Osteocyte (in vitro differentiated cells): ENCODE results near the gene CLEC3B. TPM values are rescaled to one million over a fixed set of nuclear protein-coding genes. Genes with fewer than 3 reads are reported as not detected.

ENCODE experiments used
- DNase-seq: peaks from one replicate; pipeline ENCODE4 v3.0.0; 2021; ENCODE audit warnings: mixed read lengths; ENCODE audit not compliant: unreplicated experiment; ENCODE audit errors: extremely low spot score
- H3K27ac Mint-ChIP-seq: one replicate; pipeline ENCODE4 v1.8.0; 2021; ENCODE audit warnings: mild to moderate bottlenecking, mixed read lengths; ENCODE audit not compliant: unreplicated experiment
- H3K27me3 Mint-ChIP-seq: one replicate; pipeline ENCODE4 v1.8.0; 2021; ENCODE audit warnings: mixed read lengths; ENCODE audit not compliant: unreplicated experiment
- H3K36me3 Mint-ChIP-seq: one replicate; pipeline ENCODE4 v1.8.0; 2021; ENCODE audit warnings: mixed read lengths; ENCODE audit not compliant: unreplicated experiment
- H3K4me1 Mint-ChIP-seq: one replicate; pipeline ENCODE4 v1.8.0; 2021; ENCODE audit warnings: mixed read lengths; ENCODE audit not compliant: unreplicated experiment
- H3K4me3 Mint-ChIP-seq: one replicate; pipeline ENCODE4 v1.8.0; 2021; ENCODE audit warnings: mild to moderate bottlenecking, moderate library complexity, mixed read lengths; ENCODE audit not compliant: unreplicated experiment
- H3K9me3 Mint-ChIP-seq: one replicate; pipeline ENCODE4 v1.8.0; 2021; ENCODE audit warnings: mixed read lengths; ENCODE audit not compliant: unreplicated experiment
- CTCF ChIP-seq: fragments of 200-600 bp; sonication (generic); IDR thresholded peaks from 2 replicates; pipeline ENCODE4 v1.5.0; 2021; ENCODE audit warnings: antibody characterized with exemption, mild to moderate bottlenecking, moderate library complexity
- total RNA-seq: library from RNA; stranded (reverse); gene quantifications from 2 replicates; pipeline ENCODE4 v1.2.1, GENCODE V29; 2021

The CLEC3B gene
- total RNA-seq, 1 donor from 2014 or later: 181 TPM

- Mint-ChIP-seq H3K27ac (peak overlapping the region; percentile 95), H3K4me3 (no peak overlapping the region), H3K4me1 (peaks cover 46% of the 10 kb centered on the region), H3K27me3 (no peaks in the 10 kb centered on the region), H3K36me3 (no peaks in the 10 kb centered on the region), H3K9me3 (no peaks in the 10 kb centered on the region)
- peak; percentile 96 for DNase-seq
- peak; percentile 98 for TF ChIP-seq CTCF
These were observed 11.8 kb downstream of the CLEC3B start for GRCh38 chr3:45037720-45038455.

GRCh38 chr3:45041666-45042065 lies 15.6 kb downstream of the CLEC3B start:
- Mint-ChIP-seq H3K27me3 (no peaks in the 10 kb centered on the region), H3K27ac (no peak overlapping the region)
- no peak for DNase-seq

GRCh38 chr3:45042162-45042561 lies 16.1 kb downstream of the CLEC3B start:
- Mint-ChIP-seq H3K27me3 (no peaks in the 10 kb centered on the region), H3K36me3 (no peaks in the 10 kb centered on the region), H3K4me3 (no peak overlapping the region), H3K9me3 (no peaks in the 10 kb centered on the region), H3K4me1 (peaks cover 28% of the 10 kb centered on the region), H3K27ac (no peak overlapping the region)
- DNase-seq: no peak
- TF ChIP-seq CTCF: no peak

More at GRCh38 chr3:45041666-45042065, 15.6 kb downstream of the CLEC3B start:
- Mint-ChIP-seq H3K36me3 (no peaks in the 10 kb centered on the region), H3K9me3 (no peaks in the 10 kb centered on the region), H3K4me1 (peaks cover 33% of the 10 kb centered on the region), H3K4me3 (no peak overlapping the region)
- TF ChIP-seq CTCF: no peak

DNA sequence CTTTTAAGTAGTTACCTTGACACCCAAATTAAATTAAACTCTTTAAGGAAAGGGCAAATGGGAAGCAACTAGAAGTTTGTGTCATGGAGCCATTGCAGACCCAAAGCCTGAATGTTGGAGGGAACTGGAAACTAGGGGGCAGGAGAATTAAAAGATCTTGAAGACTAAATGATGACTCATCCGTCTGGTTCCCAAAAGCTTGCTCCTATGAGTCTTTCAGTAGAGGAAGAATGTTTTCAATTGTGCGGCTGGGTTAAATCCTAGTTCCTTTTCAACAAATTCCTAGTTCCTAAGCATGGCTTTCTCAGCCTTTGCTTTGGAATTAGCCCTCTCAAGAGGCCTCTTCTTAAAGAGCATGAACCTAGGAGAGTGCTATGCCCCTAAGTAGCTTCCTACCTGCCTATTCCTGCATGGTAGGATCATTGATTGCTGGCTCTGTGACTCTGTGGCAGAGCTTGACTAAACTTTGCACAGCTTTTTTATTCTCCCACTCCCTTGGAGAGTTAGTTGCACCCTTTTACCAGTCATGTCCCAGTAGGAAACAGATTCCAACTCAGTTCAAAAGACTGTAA lies 17.7 kb downstream of the CLEC3B start:
- peak overlapping the region; percentile 70 for H3K27ac Mint-ChIP-seq
- no peaks in the 10 kb centered on the region for H3K36me3 Mint-ChIP-seq
- DNase-seq: no peak
- no peak overlapping the region for H3K4me3 Mint-ChIP-seq
- peaks cover 23% of the 10 kb centered on the region for H3K4me1 Mint-ChIP-seq
- TF ChIP-seq CTCF: peak; percentile 55
- H3K9me3 Mint-ChIP-seq: no peaks in the 10 kb centered on the region
- peaks cover under 1% of the 10 kb centered on the region for H3K27me3 Mint-ChIP-seq

DNA sequence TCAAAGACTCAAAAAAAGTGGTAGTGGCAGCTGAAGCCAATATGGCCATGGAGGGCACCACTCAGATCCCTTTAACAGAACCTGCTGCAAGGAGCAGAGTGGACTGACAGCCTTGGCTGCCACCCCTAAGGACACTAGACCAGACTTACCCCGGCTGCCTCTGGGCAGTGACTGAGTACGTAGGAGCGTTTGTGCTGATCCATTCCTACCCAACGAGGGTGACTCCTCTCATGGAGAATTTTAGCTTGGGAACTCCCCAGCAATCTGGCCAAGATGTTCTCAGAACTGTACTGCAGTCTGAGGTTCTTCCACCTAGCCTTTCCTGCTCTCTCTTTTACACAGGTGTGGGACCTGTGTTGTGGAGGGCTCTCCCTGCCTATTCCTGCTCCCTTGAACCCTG lies 22.1 kb downstream of the CLEC3B start:
- H3K27me3 Mint-ChIP-seq: peaks cover 4% of the 10 kb centered on the region
- no peak overlapping the region for H3K27ac Mint-ChIP-seq
- no peak for DNase-seq
- H3K9me3 Mint-ChIP-seq: no peaks in the 10 kb centered on the region
- no peaks in the 10 kb centered on the region for H3K36me3 Mint-ChIP-seq
- no peak for TF ChIP-seq CTCF
- H3K4me3 Mint-ChIP-seq: no peak overlapping the region
- H3K4me1 Mint-ChIP-seq: peaks cover 18% of the 10 kb centered on the region
